NCI-H460 (cell line): Measurements from ENCODE around the gene DPH2. TPM values are rescaled to one million over a fixed set of nuclear protein-coding genes. Genes with fewer than 3 reads are reported as not detected.
A peak's percentile ranks its signal among the peaks of the same experiment; 100 is the strongest.

Source experiments
- DNase-seq: peaks from one replicate; pipeline ENCODE4 v3.0.0-alpha.2; 2016; ENCODE audit warnings: low read depth; ENCODE audit errors: extremely low read depth
- total RNA-seq: library from RNA; depleted of rRNA; stranded (reverse); fragments of >200 nt; shearing (Covaris generic); gene quantifications from 2 replicates; pipeline ENCODE4 v1.2.3, GENCODE V29; 2014

Gene DPH2
- total RNA-seq, 1 experiment from 2014 or later, result 28.9 TPM

DNA sequence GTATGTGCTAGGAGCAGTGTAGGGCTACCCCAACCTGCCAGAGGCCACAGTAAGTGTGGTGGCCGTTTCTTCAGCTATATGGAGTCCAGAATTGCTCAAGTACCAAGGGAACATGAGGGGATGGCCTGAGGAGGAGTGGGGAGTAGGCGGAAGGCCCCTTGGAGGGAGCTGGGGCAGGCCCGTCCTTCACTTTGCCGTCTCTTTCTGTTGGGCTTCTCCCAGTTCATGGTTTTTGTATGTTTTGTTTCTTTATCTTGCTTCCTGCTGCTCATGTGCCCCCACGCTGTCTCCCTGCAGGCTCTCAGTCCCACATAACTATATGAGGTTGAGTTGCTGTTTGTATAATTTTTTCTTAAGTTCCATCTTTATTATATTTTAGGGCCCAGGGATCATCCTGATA, 5.9 kb upstream of the DPH2 start:
- no peak for DNase-seq

GRCh38 chr1:43965316-43965715, 4.5 kb upstream of the DPH2 start:
- no peak for DNase-seq

- no peak for DNase-seq
Observed at GRCh38 chr1:43968348-43968948, 1.4 kb upstream of the DPH2 start.

DNA sequence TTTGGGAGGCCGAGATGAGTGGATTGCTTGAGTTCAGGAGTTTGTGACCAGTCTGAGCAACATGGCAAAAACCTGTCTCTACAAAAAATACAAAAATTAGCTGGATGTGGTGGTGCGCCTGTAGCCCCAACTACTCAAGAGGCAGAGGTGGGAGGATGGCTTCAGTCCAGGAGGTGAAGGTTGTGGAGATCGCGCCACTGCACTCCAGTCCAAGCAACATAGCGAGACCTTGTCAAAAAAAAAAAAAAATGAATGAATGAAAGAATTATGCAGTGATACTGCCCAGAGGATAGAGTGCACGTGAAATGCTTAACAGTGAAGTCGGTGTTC, 429 bp upstream of the DPH2 start:
- DNase-seq, result no peak

DNA sequence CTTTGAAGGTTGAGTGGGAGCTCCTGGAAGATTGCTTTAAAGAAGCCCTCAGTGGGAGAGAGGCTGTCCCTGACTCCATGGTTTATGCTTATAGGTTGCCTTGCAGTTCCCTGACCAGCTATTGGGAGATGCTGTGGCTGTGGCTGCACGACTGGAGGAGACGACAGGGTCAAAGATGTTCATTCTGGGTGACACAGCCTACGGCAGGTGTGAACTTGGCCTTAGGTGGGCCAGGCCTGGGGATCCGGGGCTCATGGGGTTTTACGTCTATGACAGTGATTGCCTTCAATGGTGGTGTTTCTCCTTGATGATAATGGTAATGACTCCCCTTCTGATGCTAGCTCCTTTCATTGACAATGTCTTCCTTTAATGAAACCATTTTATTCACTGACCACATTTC, 692 bp downstream of the DPH2 start:
- DNase-seq, result no peak

GRCh38 chr1:43970911-43971310, 1.1 kb downstream of the DPH2 start:
- no peak for DNase-seq

DNA sequence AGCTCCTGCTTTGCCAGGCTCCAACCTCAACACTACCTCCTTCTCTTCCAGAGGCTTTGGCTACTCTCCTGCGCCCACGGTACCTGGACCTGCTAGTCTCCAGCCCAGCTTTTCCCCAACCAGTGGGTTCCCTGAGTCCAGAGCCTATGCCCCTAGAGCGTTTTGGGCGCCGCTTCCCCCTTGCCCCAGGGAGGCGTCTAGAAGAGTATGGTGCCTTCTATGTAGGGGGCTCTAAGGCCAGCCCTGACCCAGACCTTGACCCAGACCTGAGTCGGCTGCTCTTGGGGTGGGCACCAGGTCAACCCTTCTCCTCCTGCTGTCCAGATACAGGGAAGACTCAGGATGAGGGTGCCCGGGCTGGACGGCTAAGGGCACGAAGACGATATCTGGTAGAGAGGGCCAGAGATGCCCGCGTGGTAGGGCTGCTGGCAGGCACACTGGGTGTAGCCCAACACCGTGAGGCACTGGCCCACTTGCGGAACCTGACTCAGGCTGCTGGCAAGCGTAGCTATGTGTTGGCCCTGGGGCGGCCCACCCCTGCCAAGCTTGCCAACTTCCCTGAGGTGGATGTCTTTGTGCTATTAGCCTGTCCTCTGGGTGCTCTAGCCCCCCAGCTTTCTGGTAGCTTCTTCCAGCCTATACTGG, 1.6 kb downstream of the DPH2 start:
- no peak for DNase-seq

- no peak for DNase-seq
Observed at GRCh38 chr1:43973981-43974442, 4.2 kb downstream of the DPH2 start.

GRCh38 chr1:43974443-43975248, 4.8 kb downstream of the DPH2 start, which contains the start of gene ATP6V0B:
Gene ATP6V0B, plus strand, starts transcription at chr1:43974960. Its CDS starts 81 bp downstream, at chr1:43975041.
- peak; percentile 86 for DNase-seq

DNA sequence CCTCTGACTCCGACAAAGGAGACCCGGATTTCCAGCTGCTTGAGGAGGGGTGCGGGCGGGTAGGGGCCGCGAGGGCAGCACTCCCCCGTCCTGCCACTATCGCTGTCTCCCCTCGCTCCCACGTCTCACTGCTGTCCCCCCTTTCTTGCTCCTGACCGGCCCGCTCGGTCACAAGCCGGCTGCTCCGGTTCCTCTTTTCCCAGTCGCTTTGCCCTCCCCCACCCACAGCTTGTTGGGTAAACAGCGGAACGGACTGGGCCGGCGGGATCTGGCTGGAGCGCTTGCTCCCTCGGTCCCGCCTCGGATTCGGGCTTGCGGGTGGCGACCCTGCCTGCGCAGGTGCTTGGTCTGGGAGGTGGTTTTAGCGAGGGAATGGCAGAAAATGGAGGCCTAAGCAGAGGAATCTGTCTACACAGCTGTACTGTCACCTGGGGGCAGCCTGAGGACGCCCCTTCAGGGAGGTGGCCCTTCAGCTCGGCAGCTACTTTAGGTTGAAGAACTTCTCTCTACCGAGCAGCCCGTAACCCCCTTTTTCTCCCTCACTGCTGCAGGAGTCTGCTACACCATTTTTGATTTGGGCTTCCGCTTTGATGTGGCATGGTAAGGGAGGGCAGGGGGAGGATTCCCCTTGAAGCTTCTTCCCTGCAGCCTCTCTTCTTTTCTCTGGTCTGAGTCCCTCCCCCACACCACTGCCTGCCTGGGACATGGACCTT, 5.6 kb downstream of the DPH2 start:
- DNase-seq, result no peak

- DNase-seq, result no peak
Observed at GRCh38 chr1:43976045-43976444, 6.2 kb downstream of the DPH2 start.

DNA sequence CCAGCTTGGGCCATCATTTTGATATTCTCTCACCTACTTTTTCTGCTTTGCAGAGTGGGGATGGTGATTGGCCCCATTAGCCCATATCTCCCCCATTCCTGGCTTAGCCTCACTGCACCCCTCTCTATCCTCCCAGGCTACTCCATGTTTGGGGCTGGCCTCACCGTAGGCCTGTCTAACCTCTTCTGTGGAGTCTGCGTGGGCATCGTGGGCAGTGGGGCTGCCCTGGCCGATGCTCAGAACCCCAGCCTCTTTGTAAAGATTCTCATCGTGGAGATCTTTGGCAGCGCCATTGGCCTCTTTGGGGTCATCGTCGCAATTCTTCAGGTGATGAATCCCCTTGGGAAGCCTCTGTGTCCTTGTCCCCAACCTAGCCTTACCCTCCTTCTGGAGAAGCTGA, 7.1 kb downstream of the DPH2 start:
- DNase-seq, result no peak

DNA sequence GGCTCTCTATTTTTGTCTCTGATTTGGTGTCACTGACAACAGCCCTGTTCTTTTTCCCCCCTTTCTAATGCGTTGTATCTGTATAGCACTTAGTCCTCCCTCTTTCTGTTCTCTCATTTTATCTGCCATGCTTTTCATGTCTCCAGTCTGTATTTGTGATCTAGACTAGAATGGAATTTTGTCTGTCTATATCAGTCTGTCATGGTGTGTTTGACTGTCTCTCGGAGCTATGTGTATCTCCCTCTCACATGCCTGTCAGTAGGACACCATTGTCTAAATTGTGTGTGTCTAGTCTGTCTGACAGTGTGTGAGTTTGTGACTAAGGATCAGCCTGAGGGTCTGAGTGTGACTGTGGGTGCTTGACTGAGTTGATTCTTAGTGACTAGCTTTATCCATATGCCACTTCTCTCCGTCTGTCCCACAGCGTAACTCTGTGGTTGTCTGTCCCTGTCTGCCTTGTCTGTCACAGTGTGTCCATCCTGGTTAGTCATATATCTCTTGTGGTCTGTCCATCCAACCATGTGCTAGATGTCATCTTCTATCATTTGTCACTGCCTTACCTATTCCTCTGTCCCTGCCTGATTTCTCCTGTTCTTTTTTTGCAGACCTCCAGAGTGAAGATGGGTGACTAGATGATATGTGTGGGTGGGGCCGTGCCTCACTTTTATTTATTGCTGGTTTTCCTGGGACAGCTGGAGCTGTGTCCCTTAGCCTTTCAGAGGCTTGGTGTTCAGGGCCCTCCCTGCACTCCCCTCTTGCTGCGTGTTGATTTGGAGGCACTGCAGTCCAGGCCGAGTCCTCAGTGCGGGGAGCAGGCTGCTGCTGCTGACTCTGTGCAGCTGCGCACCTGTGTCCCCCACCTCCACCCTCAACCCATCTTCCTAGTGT, 7.8 kb downstream of the DPH2 start:
- no peak for DNase-seq

DNA sequence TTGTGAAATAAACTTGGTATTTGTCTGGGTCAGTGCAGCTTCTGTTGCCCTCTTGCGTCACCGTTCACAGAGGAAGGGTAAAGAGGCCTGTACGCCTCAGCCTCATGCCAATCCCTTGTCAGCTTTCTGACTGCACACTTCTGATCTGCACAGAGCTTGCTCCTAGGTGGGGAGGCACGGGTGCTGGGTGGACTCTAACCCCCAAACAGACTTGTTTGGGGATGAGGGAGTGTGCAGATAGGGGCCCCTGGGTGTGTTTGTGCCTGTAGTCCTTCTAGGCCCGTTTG, 8.4 kb downstream of the DPH2 start:
- no peak for DNase-seq

- DNase-seq, result no peak
Observed at GRCh38 chr1:43978551-43979260, 8.9 kb downstream of the DPH2 start, which contains the start of gene B4GALT2. Gene B4GALT2, plus strand, starts transcription at chr1:43979210. Its CDS starts 1,951 bp downstream, at chr1:43981161.

GRCh38 chr1:43979261-43979527, 9.4 kb downstream of the DPH2 start:
- DNase-seq, result no peak

DNA sequence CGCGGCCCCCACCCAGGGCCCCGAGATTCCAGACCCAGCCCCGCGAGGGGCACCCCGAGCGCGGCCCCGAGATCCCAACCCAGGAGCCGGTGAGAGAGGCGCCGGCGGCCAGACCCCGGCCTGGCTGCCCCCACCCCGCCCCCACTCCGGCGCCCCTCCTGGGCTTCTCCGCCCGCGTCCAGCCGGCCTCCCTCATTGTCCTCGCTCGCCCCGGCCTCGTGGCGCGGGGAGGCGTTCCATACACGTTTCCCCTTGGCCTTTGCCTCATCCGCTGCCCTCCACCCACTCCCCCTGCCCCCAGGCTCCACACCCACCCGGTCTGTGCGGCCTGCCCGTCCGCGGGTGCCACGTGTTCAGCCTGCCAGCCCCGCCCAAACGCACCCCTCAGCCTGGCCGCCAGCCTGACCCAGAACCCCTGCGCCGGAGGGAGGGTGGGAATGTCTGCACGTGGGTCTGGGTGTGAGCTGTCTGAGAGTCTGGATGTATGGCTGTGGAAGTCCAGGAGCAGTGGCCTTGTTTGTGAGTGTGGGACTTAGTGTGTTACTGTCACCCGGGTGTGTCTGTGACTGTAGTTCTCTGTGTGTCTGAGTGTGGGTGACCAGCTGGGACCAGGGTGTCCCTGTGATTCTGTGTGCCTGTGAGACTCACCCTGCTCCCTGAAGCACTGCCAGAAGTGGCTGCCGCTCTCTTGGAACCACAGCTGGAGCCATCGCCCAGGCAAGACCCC, 9.9 kb downstream of the DPH2 start:
- no peak for DNase-seq

DNA sequence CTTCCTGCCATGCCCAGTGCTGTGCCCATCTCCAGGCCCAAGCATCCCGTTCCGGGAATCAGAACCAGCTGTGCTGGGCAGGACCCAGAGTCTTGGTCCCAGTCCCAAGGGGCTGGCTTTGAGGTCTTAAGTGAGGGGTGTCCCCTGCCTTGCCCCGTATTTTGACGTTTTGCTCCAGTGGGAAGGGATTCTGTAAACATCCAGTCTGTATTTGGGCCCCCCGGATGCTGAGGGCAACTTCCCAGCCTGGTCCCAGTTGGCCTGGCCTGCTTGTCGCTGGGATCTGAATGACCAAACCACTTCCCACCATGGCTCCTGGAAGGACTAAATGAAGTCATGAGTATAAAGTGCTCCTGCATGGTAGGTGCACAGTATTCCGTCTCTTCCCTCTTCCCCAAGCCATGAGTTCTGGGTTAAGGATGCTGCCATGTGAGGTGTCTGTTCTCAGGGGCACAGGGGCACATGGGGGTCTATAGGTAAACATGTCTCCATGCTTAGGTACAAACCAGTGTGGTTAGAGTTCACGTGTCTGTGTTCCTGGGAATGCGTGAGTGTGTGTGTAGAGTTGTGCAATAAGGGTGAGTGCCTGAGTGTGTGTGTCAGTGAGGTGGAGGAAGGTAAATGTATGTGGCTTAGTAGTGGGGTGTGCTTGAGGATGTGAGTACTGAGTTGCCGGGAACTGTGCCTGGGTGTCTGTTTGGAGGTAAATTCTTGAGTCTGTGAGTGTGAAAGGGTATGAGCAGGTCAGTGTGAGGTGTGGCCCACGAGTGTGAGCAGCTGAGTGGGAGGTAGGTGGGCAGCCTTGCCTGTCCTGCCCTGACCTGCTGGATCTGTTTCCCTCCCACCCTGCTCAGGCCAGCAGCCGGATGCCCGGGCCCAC, 10.7 kb downstream of the DPH2 start:
- no peak for DNase-seq
